CD4-positive, alpha-beta T cell treated with Interleukin-4 for 4 hours (primary cell): Measurements from ENCODE around the gene SCAMP4.

Experiments
- DNase-seq: peaks from one replicate; pipeline ENCODE4 v3.0.0-alpha.2; 2020

SCAMP4 gene

GRCh38 chr19:1917146-1917545, 11.9 kb downstream of the SCAMP4 start:
- no peak for DNase-seq

- no peak for DNase-seq
Measured at GRCh38 chr19:1917926-1918325, 12.7 kb downstream of the SCAMP4 start.

GRCh38 chr19:1918975-1919374, 13.8 kb downstream of the SCAMP4 start:
- no peak for DNase-seq

- no peak for DNase-seq
Measured at GRCh38 chr19:1920644-1921043, 15.4 kb downstream of the SCAMP4 start.

- DNase-seq, result no peak
Measured at GRCh38 chr19:1921326-1921725, 16.1 kb downstream of the SCAMP4 start.

GRCh38 chr19:1921825-1922224, 16.6 kb downstream of the SCAMP4 start:
- DNase-seq, result no peak

GRCh38 chr19:1922803-1923202, 17.6 kb downstream of the SCAMP4 start:
- no peak for DNase-seq

- DNase-seq, result peak; percentile 40
Measured at GRCh38 chr19:1923319-1923718, 18.1 kb downstream of the SCAMP4 start.

- DNase-seq, result no peak
Measured at GRCh38 chr19:1924320-1924961, 19.2 kb downstream of the SCAMP4 start.

- no peak for DNase-seq
Measured at GRCh38 chr19:1925544-1925943, 20.3 kb downstream of the SCAMP4 start.

GRCh38 chr19:1929021-1929742, 24.0 kb downstream of the SCAMP4 start:
- peak; percentile 76 for DNase-seq

GRCh38 chr19:1931445-1931844, 26.2 kb downstream of the SCAMP4 start:
- DNase-seq, result no peak

GRCh38 chr19:1932395-1932794, 27.2 kb downstream of the SCAMP4 start:
- DNase-seq, result no peak

GRCh38 chr19:1933244-1933643, 28.0 kb downstream of the SCAMP4 start:
- DNase-seq, result no peak

GRCh38 chr19:1933942-1934341, 28.7 kb downstream of the SCAMP4 start:
- DNase-seq, result no peak

GRCh38 chr19:1935484-1936208, 30.4 kb downstream of the SCAMP4 start:
- no peak for DNase-seq

- DNase-seq, result no peak
Measured at GRCh38 chr19:1936430-1936829, 31.2 kb downstream of the SCAMP4 start.

- no peak for DNase-seq
Measured at GRCh38 chr19:1936916-1937610, 31.9 kb downstream of the SCAMP4 start.

GRCh38 chr19:1938071-1938470, 32.9 kb downstream of the SCAMP4 start:
- DNase-seq, result no peak

- DNase-seq, result no peak
Measured at GRCh38 chr19:1941146-1942077, 36.2 kb downstream of the SCAMP4 start, which contains the start of gene CSNK1G2. Gene CSNK1G2 (plus strand): TSS chr19:1941172. CDS start chr19:1969773, 28,601 bp downstream.

- peak; percentile 77 for DNase-seq
Measured at GRCh38 chr19:1942078-1942933, 37.1 kb downstream of the SCAMP4 start.
